DMS114 treated with DMSO at 0.1 percent for 48 hours (cell line): ENCODE measurements around the gene GPR146.
"Not testable (repeated sequence)": the region's sequence is repeated elsewhere in the genome, so short reads cannot be mapped to it uniquely, and the experiment has no call there.

ENCODE experiments used
- DNase-seq: peaks from one replicate; lab custom pipeline; 2025; ENCODE audit not compliant: unreplicated experiment; lab: John Stamatoyannopoulos, UW

The GPR146 gene

DNA sequence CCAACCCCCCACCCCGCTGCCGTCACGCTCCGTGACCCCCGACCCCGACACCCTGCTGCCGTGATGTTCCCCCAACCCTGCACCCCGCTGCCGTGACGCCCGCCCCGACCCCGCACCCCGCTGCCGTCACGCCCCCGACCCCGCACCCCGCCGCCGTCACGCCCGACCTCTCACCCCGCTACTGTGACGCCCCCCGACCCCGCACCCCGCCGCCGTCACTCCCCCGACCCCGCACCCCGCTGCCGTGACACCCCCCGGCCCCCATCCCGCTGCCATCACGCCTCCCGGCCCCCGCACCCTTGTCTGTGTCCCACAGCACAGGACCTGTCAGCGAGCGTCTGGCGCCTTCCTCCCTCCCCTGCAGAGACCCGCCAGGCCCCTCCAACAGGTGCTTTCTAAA, 29.7 kb downstream of the GPR146 start:
- DNase-seq = not testable (repeated sequence)

DNA sequence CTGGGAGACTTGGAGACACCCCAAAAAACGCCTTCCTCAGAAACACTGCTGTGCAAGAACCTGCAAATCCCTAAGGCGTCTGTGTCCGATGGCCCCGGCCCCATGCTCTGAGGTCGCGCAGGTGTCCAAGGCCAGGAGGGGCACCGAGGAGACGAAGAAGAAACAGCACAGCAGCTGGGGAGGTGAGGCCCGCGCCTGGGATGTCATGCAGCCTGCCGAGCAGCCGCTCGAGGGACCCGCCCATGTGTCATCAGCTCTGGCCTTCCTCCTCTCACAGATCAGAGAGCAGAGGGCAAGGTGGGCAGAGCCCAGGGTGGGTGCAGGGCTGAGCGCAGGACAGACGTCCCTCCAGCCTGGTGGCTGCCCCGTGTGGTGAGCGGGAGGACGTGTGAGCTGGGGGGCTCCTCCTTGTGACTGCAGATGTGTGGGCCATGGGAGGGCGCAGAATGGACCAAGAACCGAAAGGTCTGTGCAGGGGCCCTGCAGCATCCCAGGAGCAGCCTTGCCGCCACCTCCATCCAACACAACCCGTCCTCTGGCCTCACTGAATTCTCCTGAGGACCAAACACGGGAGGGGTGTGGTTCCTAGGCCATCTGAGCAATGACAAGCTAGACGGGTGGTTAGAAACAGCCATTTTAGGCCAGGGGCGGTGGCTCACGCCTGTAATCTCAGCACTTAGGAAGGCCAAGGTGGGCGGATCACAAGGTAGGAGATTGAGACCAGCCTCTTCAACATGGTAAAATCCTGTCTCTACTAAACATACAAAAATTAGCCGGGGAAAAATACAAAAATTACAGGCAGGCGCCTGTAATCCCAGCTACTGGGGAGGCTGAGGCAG, 30.5 kb downstream of the GPR146 start:
- no peak for DNase-seq

- no peak for DNase-seq
Observed at GRCh38 chr7:1076184-1077072, 32.1 kb downstream of the GPR146 start.

- no peak for DNase-seq
Observed at GRCh38 chr7:1078519-1078918, 34.2 kb downstream of the GPR146 start.

DNA sequence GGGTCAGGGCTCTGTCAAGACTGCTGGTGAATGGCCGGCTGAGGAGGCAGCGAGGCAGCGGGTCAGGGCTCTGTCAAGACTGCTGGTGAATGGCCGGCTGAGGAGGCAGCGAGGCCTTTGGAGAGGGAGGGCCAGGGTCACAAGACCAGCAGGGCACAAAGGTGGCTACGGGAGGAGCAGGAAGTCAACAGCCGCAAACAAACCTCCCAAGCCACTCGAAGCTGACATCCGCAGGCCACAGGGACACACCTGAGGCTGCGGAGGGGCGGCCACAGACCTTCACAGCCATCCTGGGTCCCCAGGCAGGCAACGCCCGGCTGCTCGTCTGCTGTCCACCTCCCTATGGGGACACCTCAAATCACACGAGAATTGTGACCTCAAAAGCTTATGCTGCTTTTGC, 34.6 kb downstream of the GPR146 start:
- no peak for DNase-seq

DNA sequence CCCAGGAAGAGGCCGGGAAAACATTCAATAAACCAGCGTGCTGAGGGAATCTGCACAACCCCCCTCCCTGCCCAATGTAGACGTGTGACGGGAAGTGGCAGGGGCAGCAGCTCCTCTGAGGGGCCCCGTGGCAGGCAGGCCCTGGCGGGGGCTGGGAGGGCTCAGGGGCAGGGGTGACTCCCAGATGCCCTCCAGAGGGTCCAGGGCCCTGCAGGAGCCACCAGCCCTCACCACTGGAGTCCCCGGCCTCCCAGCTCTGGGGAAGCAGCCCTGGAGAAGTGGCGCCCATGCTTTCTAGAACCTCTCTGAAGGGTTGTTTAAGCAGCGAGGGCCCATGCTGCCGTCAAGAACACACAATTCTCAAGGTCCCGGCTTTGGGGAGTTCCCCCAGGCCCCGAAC, 35.2 kb downstream of the GPR146 start:
- DNase-seq = no peak

DNA sequence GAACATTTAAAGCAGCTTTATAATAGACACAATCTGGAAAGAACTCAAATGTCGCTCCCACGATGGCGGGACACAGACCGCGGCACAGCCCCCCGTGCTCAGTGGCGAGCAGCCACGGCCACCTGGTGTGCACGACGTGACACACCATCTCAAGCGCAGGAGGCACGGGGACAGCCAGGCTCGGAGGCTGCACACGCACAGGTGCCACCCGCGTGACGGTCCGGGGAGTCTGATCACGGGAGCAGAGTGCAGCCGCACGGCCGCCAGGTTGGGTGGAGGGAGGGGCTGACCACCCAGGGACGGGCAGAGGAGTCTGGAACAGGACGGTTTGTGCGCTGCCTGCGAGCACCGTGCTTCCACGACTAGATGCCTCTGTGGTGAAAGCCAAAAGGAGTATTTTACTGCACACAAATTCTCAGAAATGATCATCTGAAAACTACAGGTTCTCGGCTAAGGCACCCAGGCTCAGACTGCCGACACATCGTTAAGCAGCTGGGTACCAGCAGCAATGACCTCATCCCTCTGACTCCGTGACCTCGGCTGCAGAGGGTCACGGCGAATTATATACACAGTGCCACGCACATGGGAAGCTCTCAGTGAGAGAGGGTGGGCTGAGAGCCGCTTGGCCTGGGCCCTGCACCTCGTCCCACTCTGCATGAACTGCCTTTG, 36.0 kb downstream of the GPR146 start:
- DNase-seq = no peak

- no peak for DNase-seq
Observed at GRCh38 chr7:1080921-1081255, 36.5 kb downstream of the GPR146 start.

DNA sequence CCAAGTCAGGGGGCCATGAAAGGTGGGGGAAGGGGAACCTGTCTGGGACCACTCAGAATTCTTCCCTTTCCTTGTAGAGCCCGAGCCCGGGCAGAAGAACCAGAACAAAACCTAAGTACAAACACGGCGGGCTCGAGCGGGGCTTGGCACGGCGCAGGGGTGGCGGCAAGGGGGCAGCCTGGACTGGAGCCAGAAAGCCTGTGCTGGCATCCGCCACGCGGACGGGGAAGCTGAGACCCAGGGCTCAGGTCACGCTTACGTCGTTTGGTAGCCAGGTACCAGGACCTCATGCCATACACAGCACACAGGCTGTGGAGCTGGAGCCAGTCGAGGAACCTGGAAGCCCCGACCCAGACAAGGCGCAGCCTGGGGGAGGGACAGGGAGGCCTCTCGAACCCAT, 37.0 kb downstream of the GPR146 start:
- no peak for DNase-seq

DNA sequence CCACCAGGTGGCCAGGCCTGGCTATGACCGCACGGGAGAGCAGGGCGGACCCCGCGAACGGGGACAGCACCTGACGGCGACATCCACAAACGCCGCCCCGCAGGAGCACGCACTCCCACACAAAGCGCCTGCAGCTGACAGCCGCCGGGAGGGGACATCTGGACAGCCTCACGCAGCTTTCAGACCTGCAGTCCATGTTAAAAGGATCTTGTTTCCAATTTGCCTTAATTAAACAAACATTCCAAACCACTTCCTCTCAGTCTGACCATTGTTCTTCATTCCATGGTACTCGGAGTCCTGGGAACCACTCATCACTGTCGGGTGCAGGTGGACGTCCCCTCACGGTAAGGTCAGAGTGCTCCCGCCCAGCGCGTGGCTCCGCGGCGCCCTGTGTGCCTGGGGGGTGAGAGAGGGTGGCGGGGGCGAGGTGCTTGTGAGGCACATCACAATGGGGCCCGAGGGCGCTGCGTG, 37.6 kb downstream of the GPR146 start:
- no peak for DNase-seq

GRCh38 chr7:1083729-1084657, 39.6 kb downstream of the GPR146 start:
- no peak for DNase-seq

- DNase-seq = no peak
Observed at GRCh38 chr7:1085266-1085665, 40.9 kb downstream of the GPR146 start.

DNA sequence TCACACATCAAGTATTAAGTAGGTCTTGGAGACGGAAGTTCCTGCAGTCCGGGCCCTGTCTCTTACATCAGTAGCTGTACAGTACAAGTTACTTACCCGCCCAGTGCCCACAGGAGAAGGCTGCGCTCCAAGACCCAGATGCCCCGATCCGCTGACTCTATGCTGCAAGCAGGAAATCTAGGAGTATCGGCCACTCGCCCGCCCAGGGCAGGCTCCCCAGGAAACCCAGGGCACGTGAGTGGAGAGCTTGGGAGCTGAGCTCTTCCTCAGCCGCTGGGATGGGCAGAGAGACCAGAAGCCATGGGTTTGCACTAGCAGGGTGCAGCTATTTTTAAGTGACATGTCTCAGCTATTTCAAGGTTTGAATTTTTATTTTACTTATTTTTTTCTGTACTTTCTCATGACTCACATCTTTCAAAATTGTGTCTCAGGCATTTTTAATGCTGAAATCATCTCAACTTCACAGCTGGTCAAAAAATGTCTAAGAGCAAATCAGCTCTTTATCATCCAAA, 41.6 kb downstream of the GPR146 start:
- DNase-seq = no peak

DNA sequence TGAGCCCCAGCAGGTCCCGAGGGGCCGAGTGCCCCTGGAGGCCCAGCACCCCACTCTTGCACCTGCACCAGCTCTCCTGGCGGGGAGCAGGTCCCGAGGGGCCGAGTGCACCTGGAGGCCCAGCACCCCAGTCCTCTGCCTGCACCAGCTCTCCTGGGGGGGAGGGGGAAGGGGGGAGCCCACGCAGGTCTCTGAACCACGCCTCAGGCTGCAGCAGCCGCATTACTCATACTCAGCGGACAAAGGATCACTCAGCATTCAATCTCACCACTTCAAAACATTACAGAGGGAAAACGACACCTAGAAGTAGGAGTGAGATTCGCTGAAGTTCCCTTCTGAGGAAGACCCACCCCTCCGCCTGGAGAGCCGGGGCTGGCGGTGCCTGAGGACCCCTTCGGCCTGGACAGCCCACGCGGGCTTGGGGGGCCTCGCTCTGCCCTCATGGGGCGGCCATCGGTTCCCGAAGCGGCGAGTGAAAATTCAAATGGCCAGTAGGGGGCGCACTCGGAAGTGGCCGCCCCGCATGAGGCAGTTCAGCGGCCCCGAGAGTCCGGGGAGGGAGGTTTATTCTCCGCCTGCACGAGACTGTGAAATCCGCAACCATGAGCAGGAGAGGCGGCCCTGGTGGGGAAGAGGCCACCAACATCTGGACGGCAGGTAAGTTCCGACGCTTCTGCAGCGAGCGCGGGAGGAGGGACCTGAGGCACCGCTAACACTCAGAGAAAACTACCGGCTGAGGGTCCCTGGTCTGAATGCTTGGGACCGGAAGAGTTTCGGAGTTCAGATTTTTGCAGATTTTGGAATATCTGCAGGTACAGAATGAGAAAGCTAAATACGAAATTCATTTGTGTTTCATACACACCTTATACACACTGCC, 42.5 kb downstream of the GPR146 start:
- no peak for DNase-seq

GRCh38 chr7:1087465-1087814, 43.1 kb downstream of the GPR146 start:
- DNase-seq = no peak

- no peak for DNase-seq
Observed at GRCh38 chr7:1087952-1088920, 43.9 kb downstream of the GPR146 start, which contains the start of gene GPER1. Gene GPER1 (plus strand): TSS chr7:1088113. CDS start chr7:1091729, 3,616 bp downstream.

DNA sequence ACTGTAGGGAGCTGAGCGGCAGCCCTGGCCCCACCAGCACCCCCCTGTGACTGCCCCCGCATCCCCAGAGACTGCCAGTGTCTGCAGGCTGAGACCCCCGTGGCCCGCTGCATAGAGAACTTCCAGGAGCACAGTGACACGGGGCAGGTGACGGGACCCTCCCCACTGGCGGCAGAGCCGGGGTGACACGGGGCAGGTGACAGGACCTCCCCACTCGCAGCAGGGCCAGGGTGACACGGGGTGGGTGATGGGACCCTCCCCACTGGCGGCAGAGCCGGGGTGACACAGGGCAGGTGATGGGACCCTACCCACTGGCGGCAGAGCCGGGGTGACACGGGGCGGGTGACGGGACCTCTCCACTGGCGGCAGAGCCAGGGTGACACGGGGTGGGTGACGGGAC, 45.9 kb downstream of the GPR146 start:
- no peak for DNase-seq
